ENCODE measurements around the gene MRPL27. TPM values are rescaled to one million over a fixed set of nuclear protein-coding genes. Genes with fewer than 3 reads are reported as not detected.

The MRPL27 gene
- total RNA-seq, 3 donors from 2014 or later: 63.7 to 90.3 (median 80.2) TPM

DNA sequence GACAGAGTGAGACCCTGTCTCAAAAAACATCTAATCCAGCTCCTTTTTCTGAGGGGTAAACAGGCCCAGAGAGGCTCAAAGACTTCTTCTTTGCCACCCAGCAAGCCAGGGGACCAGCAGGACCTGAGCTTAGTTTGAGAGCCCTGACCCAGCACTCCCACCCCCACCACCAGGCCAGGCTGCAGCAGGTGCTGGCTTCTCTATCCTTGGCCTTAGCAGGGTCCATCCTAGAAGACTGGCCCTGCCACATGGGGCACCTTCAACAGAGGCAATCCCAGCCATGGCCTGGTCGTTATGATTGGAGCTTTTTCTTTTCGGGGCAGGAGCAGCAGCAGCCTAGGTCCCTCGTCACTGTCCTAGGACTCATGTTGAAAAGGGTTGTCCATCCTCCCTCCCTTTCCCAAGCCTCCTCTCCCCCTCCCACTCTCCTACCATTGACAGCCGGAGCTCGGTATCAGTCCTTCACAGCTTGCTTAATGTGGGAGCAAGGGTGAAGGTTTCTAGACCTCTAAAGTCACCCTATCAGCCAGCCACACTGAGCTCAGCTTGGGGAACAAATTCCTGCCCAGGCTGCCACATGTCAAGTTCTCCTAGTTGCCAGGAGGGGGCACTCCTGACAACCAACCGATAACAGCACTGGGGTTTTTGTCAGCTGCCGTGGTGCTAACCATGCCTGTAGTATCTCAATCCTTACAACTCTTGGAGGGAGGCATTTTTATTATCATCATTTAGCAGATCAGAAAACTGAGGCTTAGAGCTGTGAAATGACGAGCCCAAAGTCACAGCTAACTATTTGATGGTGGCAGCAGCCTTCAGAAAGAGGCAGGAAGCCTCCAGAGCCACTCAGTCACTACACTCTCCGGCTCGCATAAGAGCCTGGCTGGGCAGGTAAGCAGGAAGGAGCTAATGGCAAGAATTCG lies 11.2 kb downstream of the MRPL27 start:
- TF ChIP-seq, protein P1, sequence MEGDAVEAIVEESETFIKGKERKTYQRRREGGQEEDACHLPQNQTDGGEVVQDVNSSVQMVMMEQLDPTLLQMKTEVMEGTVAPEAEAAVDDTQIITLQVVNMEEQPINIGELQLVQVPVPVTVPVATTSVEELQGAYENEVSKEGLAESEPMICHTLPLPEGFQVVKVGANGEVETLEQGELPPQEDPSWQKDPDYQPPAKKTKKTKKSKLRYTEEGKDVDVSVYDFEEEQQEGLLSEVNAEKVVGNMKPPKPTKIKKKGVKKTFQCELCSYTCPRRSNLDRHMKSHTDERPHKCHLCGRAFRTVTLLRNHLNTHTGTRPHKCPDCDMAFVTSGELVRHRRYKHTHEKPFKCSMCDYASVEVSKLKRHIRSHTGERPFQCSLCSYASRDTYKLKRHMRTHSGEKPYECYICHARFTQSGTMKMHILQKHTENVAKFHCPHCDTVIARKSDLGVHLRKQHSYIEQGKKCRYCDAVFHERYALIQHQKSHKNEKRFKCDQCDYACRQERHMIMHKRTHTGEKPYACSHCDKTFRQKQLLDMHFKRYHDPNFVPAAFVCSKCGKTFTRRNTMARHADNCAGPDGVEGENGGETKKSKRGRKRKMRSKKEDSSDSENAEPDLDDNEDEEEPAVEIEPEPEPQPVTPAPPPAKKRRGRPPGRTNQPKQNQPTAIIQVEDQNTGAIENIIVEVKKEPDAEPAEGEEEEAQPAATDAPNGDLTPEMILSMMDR (IDR thresholded peaks at IDR 0.05): peak; percentile 79
- Histone ChIP-seq H3K36me3 (ENCODE audit: low read depth) (no peaks in the 10 kb centered on the region), H3K4me1 (ENCODE audit: low read depth) (peaks cover 5% of the 10 kb centered on the region), H3K9me3 (no peaks in the 10 kb centered on the region), H3K4me3 (no peak overlapping the region)
- ATAC-seq (peak; percentile 86), DNase-seq (peak in 2 of 3 donors; percentile 61 to 70)
- intact Hi-C loops (cut with DNase I, micrococcal nuclease): loop anchor here in 1 of 2 donors (10.0 kb wide), 1 partner anchor 123 kb away; no protein-coding TSS in a partner anchor

DNA sequence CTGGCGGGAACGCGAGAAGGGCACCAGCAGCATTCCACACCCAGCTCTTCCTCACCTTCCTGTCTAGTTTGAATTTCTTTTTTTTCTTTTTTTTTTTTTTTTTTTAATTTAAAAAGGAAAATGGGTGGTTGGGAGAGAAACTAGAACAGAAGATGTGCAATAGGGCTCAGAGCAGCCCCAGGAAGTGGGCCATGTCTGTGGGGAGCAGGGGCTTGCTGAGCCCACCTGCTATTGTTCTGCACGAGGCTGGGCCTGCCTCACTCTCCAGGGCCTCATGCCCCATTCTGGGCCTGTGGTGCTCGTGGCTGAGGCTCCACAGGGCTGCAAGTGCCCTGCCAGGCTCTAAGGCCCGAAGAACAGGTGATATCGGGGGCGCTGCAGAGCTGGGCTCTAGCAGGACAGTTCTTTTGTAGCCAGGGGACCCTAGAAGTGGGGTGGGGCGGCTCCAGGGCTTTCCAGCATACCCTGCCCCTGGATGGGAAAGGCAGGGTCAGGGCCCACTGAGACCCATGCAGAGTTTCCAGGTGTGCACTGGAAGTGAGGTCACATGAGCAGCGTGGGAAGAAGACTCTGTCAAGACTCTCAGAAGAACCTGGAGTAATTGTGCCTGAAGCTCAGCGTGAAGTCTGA lies 12.4 kb downstream of the MRPL27 start:
- Histone ChIP-seq H3K4me3 (no peak overlapping the region), H3K36me3 (ENCODE audit: low read depth) (no peaks in the 10 kb centered on the region), H3K9me3 (no peaks in the 10 kb centered on the region), H3K4me1 (ENCODE audit: low read depth) (peaks cover 5% of the 10 kb centered on the region)
- intact Hi-C loops (cut with DNase I, micrococcal nuclease): loop anchor here in 1 of 2 donors (10.0 kb wide), 1 partner anchor 124 kb away; no protein-coding TSS in a partner anchor
- ATAC-seq: no peak
- TF ChIP-seq, protein P1 (IDR thresholded peaks at IDR 0.05): no peak
- DNase-seq: no peak

DNA sequence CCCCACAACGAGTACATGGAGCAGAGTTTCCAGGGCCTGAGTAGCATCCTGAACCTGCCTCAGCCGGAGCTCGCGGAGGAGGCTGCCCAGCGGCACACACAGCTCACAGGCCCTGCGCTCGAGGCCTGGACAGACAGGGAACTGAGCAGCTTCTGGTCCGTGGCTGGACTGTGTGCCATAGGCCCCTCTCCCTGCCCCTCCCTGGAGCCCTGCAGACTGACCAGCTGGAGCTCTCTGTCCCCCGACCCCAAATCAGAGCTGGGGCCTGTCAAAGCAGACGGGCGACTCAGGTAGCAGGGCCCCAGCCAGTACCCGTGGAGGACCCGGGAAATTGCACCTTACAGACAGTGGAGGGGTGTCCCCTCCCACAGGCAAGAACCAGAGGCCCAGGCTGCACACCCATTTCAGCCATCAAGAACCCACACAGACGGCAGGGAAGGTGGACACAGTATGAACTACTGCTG lies 13.0 kb downstream of the MRPL27 start:
- no peaks in the 10 kb centered on the region for H3K9me3 ChIP-seq
- intact Hi-C loops (cut with DNase I, micrococcal nuclease): loop anchor here in 1 of 2 donors (10.0 kb wide), 1 partner anchor 125 kb away; no protein-coding TSS in a partner anchor
- TF ChIP-seq, protein P1 (IDR thresholded peaks at IDR 0.05): no peak
- no peak for DNase-seq
- H3K4me1 ChIP-seq (ENCODE audit: low read depth): peaks cover 5% of the 10 kb centered on the region
- ATAC-seq: no peak
- no peak overlapping the region for H3K4me3 ChIP-seq
- no peaks in the 10 kb centered on the region for H3K36me3 ChIP-seq (ENCODE audit: low read depth)

DNA sequence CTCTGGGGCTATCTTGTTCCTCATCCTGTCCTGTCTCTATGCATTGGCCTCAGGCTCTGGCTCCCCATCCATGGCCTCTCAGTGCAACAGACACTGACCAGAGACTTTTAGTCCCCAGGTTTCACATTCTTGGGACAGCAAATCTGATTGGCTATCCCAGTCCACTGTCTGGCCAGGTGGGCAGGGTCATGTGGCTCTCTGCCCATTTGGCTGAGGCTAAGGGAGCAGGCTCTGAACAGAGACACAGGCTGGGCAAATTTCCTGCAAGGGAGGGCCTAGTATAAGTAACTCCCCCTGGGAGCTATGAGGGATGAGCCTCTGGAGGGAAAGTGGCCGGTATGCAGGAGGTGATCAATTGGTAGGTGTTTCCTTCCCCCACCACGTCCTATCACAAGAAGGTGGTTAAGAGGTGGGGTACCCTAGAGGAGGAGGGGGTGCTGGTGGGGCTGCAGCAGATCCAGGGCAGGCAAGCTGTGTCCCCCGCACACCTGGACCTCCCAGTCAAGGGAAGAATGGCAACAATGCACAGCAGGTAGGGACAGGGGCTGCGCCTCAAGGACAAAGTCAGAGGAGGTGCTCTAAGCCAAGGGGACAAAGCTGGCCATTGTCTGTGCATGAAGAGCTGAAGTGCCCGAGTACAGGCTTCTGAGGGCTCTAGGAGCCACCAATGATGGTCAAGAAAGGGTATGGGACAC lies 13.8 kb downstream of the MRPL27 start:
- DNase-seq (no peak), ATAC-seq (no peak)
- Histone ChIP-seq H3K4me1 (ENCODE audit: low read depth) (peaks cover 5% of the 10 kb centered on the region), H3K4me3 (no peak overlapping the region), H3K9me3 (no peaks in the 10 kb centered on the region), H3K36me3 (ENCODE audit: low read depth) (no peaks in the 10 kb centered on the region)
- intact Hi-C loops (cut with DNase I, micrococcal nuclease): no loop called here
- TF ChIP-seq, protein P1 (IDR thresholded peaks at IDR 0.05): no peak

DNA sequence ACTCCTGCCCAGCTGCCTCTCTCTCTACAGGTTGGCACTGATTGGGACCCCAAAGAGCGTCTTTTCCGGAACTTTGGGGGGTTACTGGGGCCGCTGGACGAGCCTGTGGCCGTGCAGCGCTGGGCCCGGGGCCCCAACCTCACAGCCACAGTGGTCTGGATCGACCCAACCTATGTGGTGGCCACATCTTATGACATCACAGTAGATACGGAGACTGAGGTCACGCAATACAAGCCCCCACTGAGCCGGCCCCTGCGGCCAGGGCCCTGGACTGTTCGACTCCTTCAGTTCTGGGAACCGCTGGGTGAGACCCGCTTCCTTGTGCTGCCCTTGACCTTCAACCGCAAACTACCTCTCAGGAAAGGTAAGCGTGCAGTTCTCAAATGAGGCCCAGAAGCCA lies 14.8 kb downstream of the MRPL27 start:
- ATAC-seq (no peak), DNase-seq (no peak)
- no peaks in the 10 kb centered on the region for H3K36me3 ChIP-seq (ENCODE audit: low read depth)
- no peak overlapping the region for H3K4me3 ChIP-seq
- intact Hi-C loops (cut with DNase I, micrococcal nuclease): no loop called here
- peaks cover 5% of the 10 kb centered on the region for H3K4me1 ChIP-seq (ENCODE audit: low read depth)
- TF ChIP-seq, protein P1 (IDR thresholded peaks at IDR 0.05): no peak
- no peaks in the 10 kb centered on the region for H3K9me3 ChIP-seq

Measured in mucosa of descending colon (tissue), 3 donors.